RWPE1 (cell line): ENCODE data around the gene CHRNA1.

Experiments
- CTCF ChIA-PET: fragments of 350-600 bp; sonication (Branson Sonifier 250); formaldehyde crosslinking; extraction: SDS; loops from one replicate; lab custom pipeline; 2021; lab: Yijun Ruan, JAX
- POLR2A ChIA-PET: fragments of 400-600 bp; formaldehyde crosslinking; extraction: SDS; loops from one replicate; lab custom pipeline; 2020; ENCODE audit warnings: antibody characterized with exemption; ENCODE audit not compliant: low non-redundant PET; lab: Yijun Ruan, JAX
- DNase-seq: peaks from one replicate; pipeline ENCODE4 v3.0.0; 2012; ENCODE audit warnings: low spot score
- H3K27ac ChIP-seq: fragments of 450-650 bp; 2 replicates; pipeline ENCODE4 v1.5.1; 2017
- TF ChIP-seq, protein P1 (sequence below): fragments of 450-650 bp; conservative IDR thresholded peaks from 2 replicates; pipeline ENCODE4 v1.5.1; 2017; ENCODE audit warnings: low read depth, mild to moderate bottlenecking

Gene CHRNA1

DNA sequence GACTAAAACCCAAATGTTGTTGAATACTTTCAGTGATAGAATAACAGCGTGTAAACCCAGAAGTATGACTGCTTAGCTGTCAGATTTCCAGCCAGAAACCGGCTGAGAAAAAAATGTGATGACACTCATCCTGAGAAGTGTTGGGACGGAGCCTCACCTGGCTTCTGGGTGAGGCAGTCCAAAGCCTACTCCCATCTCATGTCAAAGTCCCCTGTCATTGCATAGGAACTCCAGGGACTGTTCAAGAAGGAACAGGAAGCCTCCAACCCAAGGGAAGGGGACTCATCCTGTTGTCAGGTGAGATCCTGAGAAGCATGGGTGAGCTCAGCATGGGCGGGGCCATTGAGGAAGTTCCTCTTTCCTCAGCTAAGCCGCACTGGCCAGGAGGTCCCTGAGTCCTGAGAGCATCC, 11.3 kb upstream of the CHRNA1 start:
- no peak for DNase-seq
- no peak overlapping the region for H3K27ac ChIP-seq
- TF ChIP-seq, protein P1, sequence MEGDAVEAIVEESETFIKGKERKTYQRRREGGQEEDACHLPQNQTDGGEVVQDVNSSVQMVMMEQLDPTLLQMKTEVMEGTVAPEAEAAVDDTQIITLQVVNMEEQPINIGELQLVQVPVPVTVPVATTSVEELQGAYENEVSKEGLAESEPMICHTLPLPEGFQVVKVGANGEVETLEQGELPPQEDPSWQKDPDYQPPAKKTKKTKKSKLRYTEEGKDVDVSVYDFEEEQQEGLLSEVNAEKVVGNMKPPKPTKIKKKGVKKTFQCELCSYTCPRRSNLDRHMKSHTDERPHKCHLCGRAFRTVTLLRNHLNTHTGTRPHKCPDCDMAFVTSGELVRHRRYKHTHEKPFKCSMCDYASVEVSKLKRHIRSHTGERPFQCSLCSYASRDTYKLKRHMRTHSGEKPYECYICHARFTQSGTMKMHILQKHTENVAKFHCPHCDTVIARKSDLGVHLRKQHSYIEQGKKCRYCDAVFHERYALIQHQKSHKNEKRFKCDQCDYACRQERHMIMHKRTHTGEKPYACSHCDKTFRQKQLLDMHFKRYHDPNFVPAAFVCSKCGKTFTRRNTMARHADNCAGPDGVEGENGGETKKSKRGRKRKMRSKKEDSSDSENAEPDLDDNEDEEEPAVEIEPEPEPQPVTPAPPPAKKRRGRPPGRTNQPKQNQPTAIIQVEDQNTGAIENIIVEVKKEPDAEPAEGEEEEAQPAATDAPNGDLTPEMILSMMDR = no peak
- POLR2A ChIA-PET = no interaction called here
- CTCF ChIA-PET = interaction anchor here (0.5 to 1.0 kb wide), 2 partner anchors 127 to 210 kb away, joined by 4 read pairs; no protein-coding TSS in a partner anchor

DNA sequence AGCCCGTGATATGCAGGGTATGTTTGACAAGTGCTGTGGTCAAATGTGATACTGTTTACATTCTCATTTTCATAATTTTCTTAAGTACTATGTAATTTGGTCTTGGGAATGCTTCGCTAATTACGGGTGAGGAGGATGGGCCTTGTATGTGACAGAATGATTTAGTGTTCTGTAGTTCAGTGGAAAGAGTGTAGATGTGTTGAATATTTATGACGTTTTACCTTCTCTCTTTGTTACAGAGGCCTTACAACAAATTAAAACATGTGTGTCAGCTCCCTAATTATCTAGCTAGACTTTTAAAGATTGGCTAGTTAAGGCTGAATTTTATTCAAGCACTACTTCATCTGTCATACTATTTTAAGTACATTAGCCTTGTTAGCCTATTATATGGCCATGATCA, 10.6 kb upstream of the CHRNA1 start:
- no peak for DNase-seq
- TF ChIP-seq, protein P1 = no peak
- no peak overlapping the region for H3K27ac ChIP-seq
- ChIA-PET POLR2A (no interaction called here), CTCF (interaction anchor here (0.5 to 1.0 kb wide), 2 partner anchors 128 to 211 kb away, joined by 4 read pairs; no protein-coding TSS in a partner anchor)

DNA sequence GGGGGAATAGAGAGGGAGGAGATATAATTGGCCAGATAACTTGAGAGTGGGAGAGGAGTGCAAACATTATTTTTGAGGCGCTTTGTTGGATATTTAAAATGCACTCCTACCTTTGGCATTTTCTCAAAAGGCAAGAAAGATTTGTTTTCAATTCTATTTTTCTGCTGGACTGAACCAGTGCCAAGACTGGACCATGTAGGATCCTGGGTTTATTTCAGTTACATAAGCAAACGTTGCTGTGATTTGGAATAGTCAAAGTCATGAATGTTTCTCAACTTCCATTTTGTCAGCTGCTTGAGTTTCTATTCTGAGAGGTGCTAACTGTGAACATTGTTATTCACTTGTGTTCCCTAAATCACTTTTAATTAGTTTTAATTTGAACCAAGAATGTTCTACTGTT, 8.9 kb upstream of the CHRNA1 start:
- ChIA-PET POLR2A (no interaction called here), CTCF (interaction anchor here (0.5 to 4.2 kb wide), 5 partner anchors 10 to 232 kb away, joined by 3 to 48 read pairs (median 6); partner anchors contain the start of gene CHN1)
- H3K27ac ChIP-seq = no peak overlapping the region
- no peak for DNase-seq
- TF ChIP-seq, protein P1 = no peak

DNA sequence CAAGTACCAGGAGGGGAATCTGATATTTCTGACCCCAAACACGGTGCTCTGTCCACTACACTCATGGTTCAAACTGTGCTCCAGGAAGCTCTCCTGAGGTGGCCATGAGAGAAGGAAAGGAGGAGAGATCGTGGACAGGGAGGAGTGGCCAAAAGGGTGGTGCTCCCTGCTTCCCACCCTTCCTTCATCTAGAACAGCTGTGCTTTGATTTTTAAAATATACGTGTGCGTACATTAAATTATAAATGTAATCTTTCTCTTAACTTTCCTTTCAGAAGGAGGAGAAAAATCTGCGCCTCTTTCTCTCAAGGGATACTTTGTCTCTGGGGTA, 8.2 kb upstream of the CHRNA1 start:
- H3K27ac ChIP-seq = no peak overlapping the region
- POLR2A ChIA-PET = interaction anchor here (0.6 kb wide), 1 partner anchor 8 kb away, joined by 3 read pairs; the partner anchor contains the start of gene CHRNA1
- DNase-seq = no peak

DNA sequence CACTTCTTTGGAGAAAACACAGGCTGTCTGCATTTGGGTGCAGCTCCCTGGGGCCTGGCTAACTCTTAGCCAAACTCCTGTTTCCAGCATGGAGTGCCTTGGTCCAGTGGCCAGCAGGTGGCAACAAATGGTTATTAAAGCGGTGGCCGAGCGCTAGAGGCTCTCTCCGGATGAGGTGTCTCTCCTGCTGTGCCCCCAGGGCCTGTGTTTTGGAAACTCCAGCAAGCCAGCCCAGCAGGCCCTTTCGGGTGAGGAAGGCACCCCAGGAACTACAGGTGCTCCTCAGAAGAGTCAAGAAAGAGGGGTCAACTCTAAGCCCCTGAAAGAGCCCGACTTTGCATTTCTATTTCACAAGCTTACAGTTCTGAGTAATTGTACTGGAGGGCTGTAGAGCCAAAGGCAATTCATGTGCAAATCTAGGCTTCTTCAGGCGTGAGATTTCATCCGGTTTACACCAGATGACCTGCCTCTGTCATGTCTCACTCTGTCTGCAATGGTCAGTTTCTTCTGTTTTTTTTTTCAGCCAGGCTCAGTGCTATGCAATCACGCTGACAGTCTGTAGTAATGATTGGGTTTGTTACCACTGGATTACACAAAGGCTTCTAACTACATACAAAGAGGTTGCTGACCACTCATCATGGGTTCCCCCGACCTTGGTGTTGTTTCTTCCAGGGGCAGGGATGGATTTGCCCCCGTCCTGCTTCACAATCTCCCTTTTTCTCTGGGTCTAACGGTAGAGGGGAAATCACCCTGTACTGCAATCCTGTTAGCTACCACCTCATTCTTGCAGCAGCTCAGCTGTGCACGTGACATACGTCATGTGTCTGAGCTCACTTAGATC, 7.6 kb upstream of the CHRNA1 start:
- TF ChIP-seq, protein P1 = peak; percentile 78
- CTCF ChIA-PET = interaction anchor here (0.6 to 4.2 kb wide), 18 partner anchors 9 to 620 kb away, joined by 3 to 48 read pairs (median 3); no protein-coding TSS in a partner anchor
- peak; percentile 79 for DNase-seq
- POLR2A ChIA-PET = no interaction called here
- H3K27ac ChIP-seq = no peak overlapping the region

More for the DNA sequence above, 8.2 kb upstream of the CHRNA1 start:
- TF ChIP-seq, protein P1 = no peak
- CTCF ChIA-PET = interaction anchor here (0.5 to 4.2 kb wide), 7 partner anchors 9 to 259 kb away, joined by 3 to 48 read pairs (median 5); no protein-coding TSS in a partner anchor

DNA sequence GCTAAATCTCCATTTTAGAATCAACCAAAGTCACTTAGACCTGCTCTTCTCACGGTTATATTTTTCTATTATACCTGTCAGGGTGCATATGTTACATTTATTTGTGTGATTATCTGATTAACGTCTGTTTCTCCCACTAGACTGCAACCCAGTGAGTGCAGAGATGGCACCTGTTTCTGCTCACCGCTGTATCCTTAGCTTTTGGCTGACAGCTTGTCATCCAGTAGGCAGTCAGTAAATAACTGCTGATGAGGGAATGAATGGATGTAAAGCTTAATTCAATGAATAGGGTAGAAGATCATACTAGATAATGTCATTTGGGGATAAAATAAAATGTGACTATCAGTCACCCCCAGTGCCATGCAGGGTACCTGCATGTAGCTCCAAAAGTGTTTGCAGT, 6.9 kb upstream of the CHRNA1 start:
- TF ChIP-seq, protein P1 = no peak
- no peak overlapping the region for H3K27ac ChIP-seq
- ChIA-PET CTCF (interaction anchor here (0.6 to 4.2 kb wide), 15 partner anchors 8 to 620 kb away, joined by 3 to 48 read pairs (median 3); no protein-coding TSS in a partner anchor), POLR2A (no interaction called here)
- DNase-seq = no peak
